ENCODE measurements around the gene TMEM203. TPM values are rescaled to one million over a fixed set of nuclear protein-coding genes. Genes with fewer than 3 reads are reported as not detected.

Gene TMEM203
- polyA plus RNA-seq, 1 donor = 33.1 TPM

GRCh38 chr9:137176302-137177182, 28.9 kb downstream of the TMEM203 start:
- Histone ChIP-seq H3K4me1 (ENCODE audit: control insufficient read depth, insufficient read depth, low read length) (peaks cover 7% of the 10 kb centered on the region), H3K4me3 (ENCODE audit: low read length) (no peak overlapping the region), H3K27me3 (ENCODE audit: control insufficient read depth, insufficient read depth, low read length) (peaks cover 28% of the 10 kb centered on the region), H3K27ac (ENCODE audit: low read length) (no peak overlapping the region), H3K36me3 (ENCODE audit: control insufficient read depth, insufficient read depth, low read length) (peaks cover 37% of the 10 kb centered on the region), H3K9me3 (ENCODE audit: control insufficient read depth, low read depth, low read length) (peaks cover 6% of the 10 kb centered on the region)
- peak; percentile 23 to 55 for DNase-seq
- WGBS (ENCODE audit: insufficient coverage, low lambda C conversion rate) = no CpG with 5 or more reads among the region's 17 CpGs

- peaks cover 26% of the 10 kb centered on the region for H3K36me3 ChIP-seq (ENCODE audit: control insufficient read depth, insufficient read depth, low read length)
- H3K9me3 ChIP-seq (ENCODE audit: control insufficient read depth, low read depth, low read length) = peaks cover 6% of the 10 kb centered on the region
- peaks cover 39% of the 10 kb centered on the region for H3K27me3 ChIP-seq (ENCODE audit: control insufficient read depth, insufficient read depth, low read length)
- no peak for DNase-seq
- H3K4me3 ChIP-seq (ENCODE audit: low read length) = no peak overlapping the region
- WGBS (ENCODE audit: insufficient coverage, low lambda C conversion rate) = no CpG with 5 or more reads among the region's 33 CpGs
- H3K27ac ChIP-seq (ENCODE audit: low read length) = no peak overlapping the region
- H3K4me1 ChIP-seq (ENCODE audit: control insufficient read depth, insufficient read depth, low read length) = peaks cover 7% of the 10 kb centered on the region
Measured at GRCh38 chr9:137175345-137175961, 30.0 kb downstream of the TMEM203 start.

- H3K36me3 ChIP-seq (ENCODE audit: control insufficient read depth, insufficient read depth, low read length) = peaks cover 19% of the 10 kb centered on the region
- no peak overlapping the region for H3K27ac ChIP-seq (ENCODE audit: low read length)
- DNase-seq = no peak
- H3K27me3 ChIP-seq (ENCODE audit: control insufficient read depth, insufficient read depth, low read length) = peaks cover 46% of the 10 kb centered on the region
- no CpG with 5 or more reads among the region's 34 CpGs for WGBS (ENCODE audit: insufficient coverage, low lambda C conversion rate)
- H3K4me1 ChIP-seq (ENCODE audit: control insufficient read depth, insufficient read depth, low read length) = peaks cover 7% of the 10 kb centered on the region
- H3K4me3 ChIP-seq (ENCODE audit: low read length) = no peak overlapping the region
- H3K9me3 ChIP-seq (ENCODE audit: control insufficient read depth, low read depth, low read length) = peaks cover 10% of the 10 kb centered on the region
Measured at GRCh38 chr9:137174722-137175293, 30.6 kb downstream of the TMEM203 start.

GRCh38 chr9:137173796-137174664, 31.4 kb downstream of the TMEM203 start:
- H3K27me3 ChIP-seq (ENCODE audit: control insufficient read depth, insufficient read depth, low read length) = peaks cover 48% of the 10 kb centered on the region
- H3K27ac ChIP-seq (ENCODE audit: low read length) = no peak overlapping the region
- WGBS (ENCODE audit: insufficient coverage, low lambda C conversion rate) = no CpG with 5 or more reads among the region's 45 CpGs
- H3K4me3 ChIP-seq (ENCODE audit: low read length) = no peak overlapping the region
- no peak for DNase-seq
- peaks cover 7% of the 10 kb centered on the region for H3K4me1 ChIP-seq (ENCODE audit: control insufficient read depth, insufficient read depth, low read length)
- H3K36me3 ChIP-seq (ENCODE audit: control insufficient read depth, insufficient read depth, low read length) = peaks cover 12% of the 10 kb centered on the region
- H3K9me3 ChIP-seq (ENCODE audit: control insufficient read depth, low read depth, low read length) = peaks cover 11% of the 10 kb centered on the region

- H3K9me3 ChIP-seq (ENCODE audit: control insufficient read depth, low read depth, low read length) = peaks cover 11% of the 10 kb centered on the region
- peaks cover 54% of the 10 kb centered on the region for H3K27me3 ChIP-seq (ENCODE audit: control insufficient read depth, insufficient read depth, low read length)
- no peak for DNase-seq
- H3K36me3 ChIP-seq (ENCODE audit: control insufficient read depth, insufficient read depth, low read length) = peaks cover 4% of the 10 kb centered on the region
- no peak overlapping the region for H3K27ac ChIP-seq (ENCODE audit: low read length)
- WGBS (ENCODE audit: insufficient coverage, low lambda C conversion rate) = no CpG with 5 or more reads among the region's 21 CpGs
- H3K4me1 ChIP-seq (ENCODE audit: control insufficient read depth, insufficient read depth, low read length) = peaks cover 9% of the 10 kb centered on the region
- no peak overlapping the region for H3K4me3 ChIP-seq (ENCODE audit: low read length)
Measured at GRCh38 chr9:137172901-137173795, 32.3 kb downstream of the TMEM203 start.

- WGBS (ENCODE audit: insufficient coverage, low lambda C conversion rate) = no CpG with 5 or more reads among the region's 22 CpGs
- no peak overlapping the region for H3K4me3 ChIP-seq (ENCODE audit: low read length)
- DNase-seq = no peak
- H3K36me3 ChIP-seq (ENCODE audit: control insufficient read depth, insufficient read depth, low read length) = no peaks in the 10 kb centered on the region
- H3K27ac ChIP-seq (ENCODE audit: low read length) = no peak overlapping the region
- H3K9me3 ChIP-seq (ENCODE audit: control insufficient read depth, low read depth, low read length) = peaks cover 11% of the 10 kb centered on the region
- peaks cover 73% of the 10 kb centered on the region for H3K27me3 ChIP-seq (ENCODE audit: control insufficient read depth, insufficient read depth, low read length)
- H3K4me1 ChIP-seq (ENCODE audit: control insufficient read depth, insufficient read depth, low read length) = peaks cover 12% of the 10 kb centered on the region
Measured at GRCh38 chr9:137171149-137171900, 34.1 kb downstream of the TMEM203 start.

GRCh38 chr9:137170486-137171148, 34.8 kb downstream of the TMEM203 start:
- DNase-seq = no peak
- Histone ChIP-seq H3K4me1 (ENCODE audit: control insufficient read depth, insufficient read depth, low read length) (peaks cover 12% of the 10 kb centered on the region), H3K36me3 (ENCODE audit: control insufficient read depth, insufficient read depth, low read length) (no peaks in the 10 kb centered on the region), H3K9me3 (ENCODE audit: control insufficient read depth, low read depth, low read length) (peaks cover 13% of the 10 kb centered on the region), H3K27me3 (ENCODE audit: control insufficient read depth, insufficient read depth, low read length) (peaks cover 80% of the 10 kb centered on the region), H3K4me3 (ENCODE audit: low read length) (no peak overlapping the region), H3K27ac (ENCODE audit: low read length) (no peak overlapping the region)
- WGBS (ENCODE audit: insufficient coverage, low lambda C conversion rate) = no CpG with 5 or more reads among the region's 14 CpGs

GRCh38 chr9:137169896-137170358, 35.5 kb downstream of the TMEM203 start, which contains the start of gene LRRC26:
LRRC26 (minus strand) TSS chr9:137170051; CDS start chr9:137169943, 108 bp downstream.
- peaks cover 6% of the 10 kb centered on the region for H3K4me1 ChIP-seq (ENCODE audit: control insufficient read depth, insufficient read depth, low read length)
- H3K36me3 ChIP-seq (ENCODE audit: control insufficient read depth, insufficient read depth, low read length) = no peaks in the 10 kb centered on the region
- peak within 1 kb of the TSS; percentile 21 for H3K4me3 ChIP-seq (ENCODE audit: low read length)
- peaks cover 83% of the 10 kb centered on the region for H3K27me3 ChIP-seq (ENCODE audit: control insufficient read depth, insufficient read depth, low read length)
- H3K9me3 ChIP-seq (ENCODE audit: control insufficient read depth, low read depth, low read length) = peaks cover 10% of the 10 kb centered on the region
- DNase-seq = peak in 1 of 2 donors; percentile 32
- H3K27ac ChIP-seq (ENCODE audit: low read length) = no peak within 1 kb of the TSS
- WGBS (ENCODE audit: insufficient coverage, low lambda C conversion rate) = no CpG with 5 or more reads among the region's 41 CpGs
